Neural progenitor cell (in vitro differentiated cells): Measurements from ENCODE around the gene ABHD2.

Source experiments
- EZH2 ChIP-seq: fragments of 200-600 bp; sonication (generic); IDR thresholded peaks from 2 replicates; pipeline ENCODE4 v1.6.1; 2017; ENCODE audit warnings: antibody characterized with exemption, mild to moderate bottlenecking, moderate library complexity
- TF ChIP-seq, protein P1 (sequence below): fragments of 200-600 bp; sonication (generic); IDR thresholded peaks from 2 replicates; pipeline ENCODE4 v1.5.1; 2017; ENCODE audit warnings: antibody characterized with exemption, mild to moderate bottlenecking

DNA sequence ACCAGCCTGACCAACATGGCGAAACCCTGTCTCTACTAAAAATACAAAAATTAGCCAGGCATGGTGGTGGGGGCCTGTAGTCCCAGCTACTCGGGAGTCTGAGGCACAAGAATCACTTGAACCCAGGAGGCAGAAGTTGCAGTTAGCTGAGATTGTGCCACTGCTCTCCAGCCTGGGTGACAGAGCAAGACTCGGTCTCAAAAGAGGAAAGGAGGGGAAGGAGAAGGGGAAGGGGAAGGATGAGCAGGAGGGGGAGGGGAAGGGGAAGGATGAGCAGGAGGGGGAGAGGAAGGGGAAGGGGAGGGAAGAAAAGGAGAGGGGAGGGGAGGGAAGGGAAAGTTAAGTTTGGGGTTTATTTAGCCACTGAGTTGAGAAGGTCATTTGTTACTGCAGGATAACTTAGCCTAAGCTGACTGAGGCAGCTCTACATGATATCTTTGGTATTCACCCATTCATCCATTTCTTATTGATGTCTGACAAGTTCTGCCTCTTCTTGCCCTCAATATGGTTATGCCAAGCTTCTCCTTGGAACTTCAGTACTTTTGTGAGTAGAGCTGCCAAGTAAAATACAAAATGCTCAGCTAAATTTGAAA is 15.9 kb upstream of the ABHD2 start:
- TF ChIP-seq, protein P1, sequence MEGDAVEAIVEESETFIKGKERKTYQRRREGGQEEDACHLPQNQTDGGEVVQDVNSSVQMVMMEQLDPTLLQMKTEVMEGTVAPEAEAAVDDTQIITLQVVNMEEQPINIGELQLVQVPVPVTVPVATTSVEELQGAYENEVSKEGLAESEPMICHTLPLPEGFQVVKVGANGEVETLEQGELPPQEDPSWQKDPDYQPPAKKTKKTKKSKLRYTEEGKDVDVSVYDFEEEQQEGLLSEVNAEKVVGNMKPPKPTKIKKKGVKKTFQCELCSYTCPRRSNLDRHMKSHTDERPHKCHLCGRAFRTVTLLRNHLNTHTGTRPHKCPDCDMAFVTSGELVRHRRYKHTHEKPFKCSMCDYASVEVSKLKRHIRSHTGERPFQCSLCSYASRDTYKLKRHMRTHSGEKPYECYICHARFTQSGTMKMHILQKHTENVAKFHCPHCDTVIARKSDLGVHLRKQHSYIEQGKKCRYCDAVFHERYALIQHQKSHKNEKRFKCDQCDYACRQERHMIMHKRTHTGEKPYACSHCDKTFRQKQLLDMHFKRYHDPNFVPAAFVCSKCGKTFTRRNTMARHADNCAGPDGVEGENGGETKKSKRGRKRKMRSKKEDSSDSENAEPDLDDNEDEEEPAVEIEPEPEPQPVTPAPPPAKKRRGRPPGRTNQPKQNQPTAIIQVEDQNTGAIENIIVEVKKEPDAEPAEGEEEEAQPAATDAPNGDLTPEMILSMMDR: no peak
- no peak for TF ChIP-seq EZH2
